CD4-positive, alpha-beta T cell (primary cell): Measurements from ENCODE around the gene FAM187B. TPM values are rescaled to one million over a fixed set of nuclear protein-coding genes. Genes with fewer than 3 reads are reported as not detected.

ENCODE experiments used
- ATAC-seq: fragments of 200-7000 bp; cut with Tn5 transposase; one replicate; pipeline ENCODE4 v1.10.0; 2022; ENCODE audit warnings: mild to moderate bottlenecking; ENCODE audit not compliant: poor library complexity
- CTCF ChIA-PET: fragments of 350-600 bp; sonication (Branson Sonifier 250); formaldehyde crosslinking; loops from one replicate; lab custom pipeline; 2021; ENCODE audit warnings: antibody characterized with exemption, inconsistent platforms; lab: Charles Lee
- POLR2A ChIA-PET: fragments of 350-600 bp; sonication (Branson Sonifier 250); formaldehyde crosslinking; loops from one replicate; lab custom pipeline; 2021; ENCODE audit warnings: antibody characterized with exemption, inconsistent platforms; lab: Charles Lee
- DNase-seq, 14 experiments: peaks; one replicate each; pipeline ENCODE4 v3.0.0-alpha.2; 2013 to 2020; ENCODE audit warnings: mixed read lengths in 2 of 14
- H3K27ac ChIP-seq, 2 donors: one replicate each; pipeline versions ENCODE4 v1.5.1 to v1.7.0; 2013; ENCODE audit warnings: low read length in 2 of 2, low read depth in 1 of 2, mild to moderate bottlenecking in 1 of 2
- H3K27me3 ChIP-seq, 2 experiments: 1 replicate in 1 of 2; 2 replicates in 1 of 2; pipeline versions ENCODE4 v1.6.1 to v1.7.0; 2013; ENCODE audit warnings: low read length in 2 of 2, control low read depth in 1 of 2, mild to moderate bottlenecking in 1 of 2, moderate library complexity in 1 of 2; ENCODE audit not compliant: insufficient read depth in 2 of 2, control insufficient read depth in 1 of 2
- H3K36me3 ChIP-seq: one replicate; pipeline ENCODE4 v1.6.1; 2013; ENCODE audit warnings: low read length, control low read depth; ENCODE audit not compliant: insufficient read depth
- H3K4me1 ChIP-seq: one replicate; pipeline ENCODE4 v1.6.1; 2013; ENCODE audit warnings: low read length, control low read depth; ENCODE audit not compliant: insufficient read depth
- H3K4me3 ChIP-seq: one replicate; pipeline ENCODE4 v1.5.1; 2013; ENCODE audit warnings: mild to moderate bottlenecking, low read length, moderate library complexity
- H3K9me3 ChIP-seq, 2 experiments: 1 replicate in 1 of 2; 2 replicates in 1 of 2; pipeline versions ENCODE4 v1.6.1 to v1.7.0; 2013; ENCODE audit warnings: low read length in 2 of 2, mild to moderate bottlenecking in 2 of 2, control low read depth in 1 of 2, moderate library complexity in 1 of 2; ENCODE audit not compliant: control insufficient read depth in 1 of 2, insufficient read depth in 1 of 2
- H3K27ac Mint-ChIP-seq: one replicate; pipeline ENCODE4 v1.8.0; 2020; ENCODE audit warnings: mixed read lengths
- H3K27me3 Mint-ChIP-seq: one replicate; pipeline ENCODE4 v1.8.0; 2021; ENCODE audit warnings: mixed read lengths
- H3K36me3 Mint-ChIP-seq: one replicate; pipeline ENCODE4 v1.8.0; 2021; ENCODE audit warnings: low read depth, mixed read lengths
- H3K4me1 Mint-ChIP-seq: one replicate; pipeline ENCODE4 v1.8.0; 2021; ENCODE audit warnings: low read depth, mixed read lengths
- H3K4me3 Mint-ChIP-seq: one replicate; pipeline ENCODE4 v1.8.0; 2020; ENCODE audit warnings: mild to moderate bottlenecking, mixed read lengths
- H3K9me3 Mint-ChIP-seq: one replicate; pipeline ENCODE4 v1.8.0; 2020; ENCODE audit warnings: mixed read lengths
- CTCF ChIP-seq: fragments of 200-600 bp; IDR thresholded peaks from one replicate; pipeline ENCODE4 v1.8.0; 2022; ENCODE audit warnings: antibody characterized with exemption, mild to moderate bottlenecking
- intact Hi-C, 2 experiments: fragments of 100-400 bp; cut with DNase I in 1 of 2; cut with micrococcal nuclease in 1 of 2; formaldehyde crosslinking; loops; one replicate each; pipeline versions ENCODE4 v1.15.1 to v1.9.0; 2023 to 2025; cut with DNase I, micrococcal nuclease
- total RNA-seq, 174 experiments: library from RNA in 2 of 174; stranded (reverse) in 2 of 174; gene quantifications; one replicate each; pipeline ENCODE4 v1.2.3 and lab custom pipeline; 2021 to 2026

Gene FAM187B
- total RNA-seq, 2 experiments from 2014 or later: not detected

GRCh38 chr19:35271546-35271945 is 43.0 kb upstream of the FAM187B start:
- peaks cover 73% of the 10 kb centered on the region for H3K36me3 Mint-ChIP-seq
- CTCF ChIA-PET: no interaction called here
- POLR2A ChIA-PET: no interaction called here
- H3K36me3 ChIP-seq: peaks cover 61% of the 10 kb centered on the region
- no peaks in the 10 kb centered on the region for H3K27me3 ChIP-seq
- H3K27ac Mint-ChIP-seq: peak overlapping the region; percentile 82
- peak overlapping the region; percentile 70 for H3K4me3 Mint-ChIP-seq
- no peak overlapping the region for H3K4me3 ChIP-seq
- DNase-seq (peak in 1 of 14 experiments; percentile 20), ATAC-seq (no peak)
- TF ChIP-seq CTCF: no peak
- intact Hi-C loops: loop anchor here in 1 of 2 experiments (5.0 kb wide), 1 partner anchor 226 kb away; no protein-coding TSS in a partner anchor
- H3K4me1 ChIP-seq: peaks cover 36% of the 10 kb centered on the region
- no peaks in the 10 kb centered on the region for H3K9me3 ChIP-seq
- no peaks in the 10 kb centered on the region for H3K9me3 Mint-ChIP-seq
- H3K27me3 Mint-ChIP-seq: no peaks in the 10 kb centered on the region
- peaks cover 21% of the 10 kb centered on the region for H3K4me1 Mint-ChIP-seq
- no peak overlapping the region for H3K27ac ChIP-seq

DNA sequence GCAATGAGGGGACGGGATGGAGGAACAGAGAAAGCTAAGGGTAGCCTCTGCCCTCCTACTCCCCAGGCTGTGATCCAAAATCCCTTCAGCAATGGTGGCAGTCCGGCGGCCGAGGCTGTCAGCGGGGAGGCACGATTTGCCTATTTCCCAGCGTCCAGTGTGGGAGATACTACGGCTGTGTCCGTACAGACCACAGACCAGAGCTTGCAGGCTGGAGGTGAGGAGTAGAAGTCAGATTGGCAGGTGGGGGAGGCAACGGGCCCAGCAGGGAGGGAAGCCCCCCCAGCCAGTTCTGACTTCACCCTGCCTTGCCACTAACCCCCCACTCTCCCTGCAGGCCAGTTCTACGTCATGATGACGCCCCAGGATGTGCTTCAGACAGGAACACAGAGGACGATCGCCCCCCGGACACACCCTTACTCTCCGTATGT is 41.9 kb upstream of the FAM187B start:
- Mint-ChIP-seq H3K36me3 (peaks cover 74% of the 10 kb centered on the region), H3K27me3 (no peaks in the 10 kb centered on the region), H3K27ac (peak overlapping the region; percentile 81), H3K9me3 (no peaks in the 10 kb centered on the region), H3K4me1 (peaks cover 33% of the 10 kb centered on the region), H3K4me3 (peak overlapping the region; percentile 83)
- CTCF ChIA-PET: interaction anchor here (0.7 kb wide), 1 partner anchor 59 kb away, joined by 3 read pairs; no protein-coding TSS in a partner anchor
- intact Hi-C loops: loop anchor here in 1 of 2 experiments (5.0 kb wide), 1 partner anchor 227 kb away; no protein-coding TSS in a partner anchor
- Histone ChIP-seq H3K27ac (no peak overlapping the region), H3K9me3 (no peaks in the 10 kb centered on the region), H3K4me1 (peaks cover 47% of the 10 kb centered on the region), H3K27me3 (no peaks in the 10 kb centered on the region), H3K4me3 (no peak overlapping the region), H3K36me3 (peaks cover 56% of the 10 kb centered on the region)
- no peak for TF ChIP-seq CTCF
- no peak for ATAC-seq
- POLR2A ChIA-PET: interaction anchor here (3.6 to 4.1 kb wide), 2 partner anchors 59 to 129 kb away, joined by 20 to 27 read pairs; no protein-coding TSS in a partner anchor
- peak in 1 of 14 experiments; percentile 3 for DNase-seq

GRCh38 chr19:35269438-35270117 is 41.0 kb upstream of the FAM187B start:
- H3K4me1 ChIP-seq: peaks cover 54% of the 10 kb centered on the region
- H3K9me3 Mint-ChIP-seq: no peaks in the 10 kb centered on the region

More at GRCh38 chr19:35269438-35270117, 41.0 kb upstream of the FAM187B start:
- ChIA-PET CTCF (interaction anchor here (0.6 to 1.7 kb wide), 4 partner anchors 29 to 129 kb away, joined by 3 to 6 read pairs (median 4); no protein-coding TSS in a partner anchor), POLR2A (interaction anchor here (0.5 to 4.1 kb wide), 9 partner anchors 8 to 182 kb away, joined by 3 to 27 read pairs (median 4); no protein-coding TSS in a partner anchor)
- DNase-seq (peak; percentile 63 to 90 (median 74)), ATAC-seq (peak; percentile 46)
- Mint-ChIP-seq H3K27me3 (no peaks in the 10 kb centered on the region), H3K36me3 (peaks cover 73% of the 10 kb centered on the region), H3K4me1 (peaks cover 41% of the 10 kb centered on the region), H3K27ac (peak overlapping the region; percentile 81), H3K4me3 (peak overlapping the region; percentile 83)
- Histone ChIP-seq H3K27ac (peak overlapping the region in 1 of 2 donors; percentile 65), H3K4me3 (peak overlapping the region; percentile 32), H3K9me3 (no peaks in the 10 kb centered on the region), H3K27me3 (no peaks in the 10 kb centered on the region), H3K36me3 (peaks cover 48% of the 10 kb centered on the region)
- peak; percentile 77 for TF ChIP-seq CTCF
- intact Hi-C loops: loop anchor here (2.0 to 10.0 kb wide), 6 partner anchors 52 to 445 kb away; partner anchors contain the start of genes FXYD7 (in 2 of the 2) and KMT2B (in 1 of the 2)
